H9 (cell line): ENCODE measurements around the gene ARHGAP15. TPM values are rescaled to one million over a fixed set of nuclear protein-coding genes. Genes with fewer than 3 reads are reported as not detected.

Experiments used
- DNase-seq: peaks from one replicate; pipeline ENCODE4 v3.0.0-alpha.2; 2017
- H2AFZ ChIP-seq: one replicate; pipeline ENCODE4 v1.6.1; 2013; ENCODE audit warnings: mild to moderate bottlenecking, low read length, control low read depth, moderate library complexity
- H2AK5ac ChIP-seq: 2 replicates; pipeline ENCODE4 v1.6.1; 2013; ENCODE audit warnings: low read length, control low read depth, mixed read lengths; ENCODE audit not compliant: insufficient read length
- H2BK120ac ChIP-seq: one replicate; pipeline ENCODE4 v1.6.1; 2013; ENCODE audit warnings: low read depth, mild to moderate bottlenecking, low read length, control low read depth, inconsistent platforms; ENCODE audit not compliant: poor library complexity, severe bottlenecking
- H2BK12ac ChIP-seq: 2 replicates; pipeline ENCODE4 v1.6.1; 2013; ENCODE audit warnings: low read length, control low read depth, mixed read lengths, low read depth; ENCODE audit not compliant: insufficient read length
- H2BK15ac ChIP-seq: 2 replicates; pipeline ENCODE4 v1.6.1; 2013; ENCODE audit warnings: low read depth, low read length, control low read depth
- H2BK20ac ChIP-seq: one replicate; pipeline ENCODE4 v1.6.1; 2013; ENCODE audit warnings: low read depth, mild to moderate bottlenecking, low read length, control low read depth, inconsistent platforms; ENCODE audit not compliant: poor library complexity, severe bottlenecking
- H2BK5ac ChIP-seq: 2 replicates; pipeline ENCODE4 v1.6.1; 2013; ENCODE audit warnings: low read length, control low read depth, mixed read lengths; ENCODE audit not compliant: insufficient read length
- H3K14ac ChIP-seq: 2 replicates; pipeline ENCODE4 v1.6.1; 2013; ENCODE audit warnings: low read length, control low read depth; ENCODE audit not compliant: insufficient read depth
- H3K18ac ChIP-seq: 2 replicates; pipeline ENCODE4 v1.6.1; 2013; ENCODE audit warnings: low read depth, mild to moderate bottlenecking, mixed read lengths, low read length, control low read depth; ENCODE audit not compliant: insufficient read length
- H3K23ac ChIP-seq: 2 replicates; pipeline ENCODE4 v1.6.1; 2013; ENCODE audit warnings: low read length, control low read depth, mixed read lengths, low read depth; ENCODE audit not compliant: insufficient read length
- H3K23me2 ChIP-seq: 2 replicates; pipeline ENCODE4 v1.6.1; 2013; ENCODE audit warnings: low read depth, mild to moderate bottlenecking, mixed read lengths, low read length, control low read depth; ENCODE audit not compliant: insufficient read length, poor library complexity, severe bottlenecking
- H3K27ac ChIP-seq: 2 replicates; pipeline ENCODE4 v1.5.1; 2013; ENCODE audit warnings: low read length, control low read depth, mixed read lengths, low read depth; ENCODE audit not compliant: insufficient read length
- H3K27me3 ChIP-seq: 2 replicates; pipeline ENCODE4 v1.6.1; 2013; ENCODE audit warnings: low read length, control low read depth, inconsistent platforms; ENCODE audit not compliant: insufficient read depth
- H3K4ac ChIP-seq: 2 replicates; pipeline ENCODE4 v1.6.1; 2013; ENCODE audit warnings: low read depth, mild to moderate bottlenecking, control low read depth, inconsistent platforms, low read length, moderate library complexity
- H3K4me1 ChIP-seq: 2 replicates; pipeline ENCODE4 v1.6.1; 2013; ENCODE audit warnings: low read length, control low read depth, inconsistent platforms; ENCODE audit not compliant: insufficient read depth
- H3K4me2 ChIP-seq: 2 replicates; pipeline ENCODE4 v1.6.1; 2013; ENCODE audit warnings: low read length, control low read depth, mixed read lengths; ENCODE audit not compliant: insufficient read length, insufficient read depth
- H3K56ac ChIP-seq: 2 replicates; pipeline ENCODE4 v1.6.1; 2013; ENCODE audit warnings: low read depth, mild to moderate bottlenecking, mixed read lengths, low read length, control low read depth; ENCODE audit not compliant: insufficient read length
- H3K79me1 ChIP-seq: 2 replicates; pipeline ENCODE4 v1.6.1; 2013; ENCODE audit warnings: low read depth, mild to moderate bottlenecking, moderate library complexity, low read length, control low read depth, inconsistent platforms; ENCODE audit not compliant: insufficient read depth, poor library complexity, severe bottlenecking
- H3K79me2 ChIP-seq: 2 replicates; pipeline ENCODE4 v1.6.1; 2013; ENCODE audit warnings: low read length, control low read depth, inconsistent platforms; ENCODE audit not compliant: insufficient read depth
- H3K9ac ChIP-seq: 2 replicates; pipeline ENCODE4 v1.6.1; 2013; ENCODE audit warnings: low read length, control low read depth, mixed read lengths; ENCODE audit not compliant: insufficient read length; ENCODE audit errors: extremely low read depth
- H3K9me3 ChIP-seq: one replicate; pipeline ENCODE4 v1.6.1; 2013; ENCODE audit warnings: low read depth, low read length, inconsistent platforms; ENCODE audit not compliant: control insufficient read depth
- H3T11ph ChIP-seq: one replicate; pipeline ENCODE4 v1.6.1; 2013; ENCODE audit warnings: mild to moderate bottlenecking, low read length, control low read depth, inconsistent platforms
- H4K20me1 ChIP-seq: one replicate; pipeline ENCODE4 v1.6.1; 2013; ENCODE audit not compliant: control insufficient read depth, insufficient read length, insufficient read depth
- H4K5ac ChIP-seq: 2 replicates; pipeline ENCODE4 v1.6.1; 2013; ENCODE audit warnings: low read depth, mild to moderate bottlenecking, mixed read lengths, low read length, control low read depth; ENCODE audit not compliant: insufficient read length
- H4K8ac ChIP-seq: replicated peaks from 2 replicates; pipeline ENCODE4 v1.6.1; 2013; ENCODE audit warnings: low read length, control low read depth, mixed read lengths, low read depth; ENCODE audit not compliant: insufficient read length
- H4K91ac ChIP-seq: 2 replicates; pipeline ENCODE4 v1.6.1; 2013; ENCODE audit warnings: low read depth, mild to moderate bottlenecking, moderate library complexity, mixed read lengths, low read length, control low read depth; ENCODE audit not compliant: insufficient read length
- H3K27ac Mint-ChIP-seq, 3 experiments: 2 replicates in 2 of 3; 3 replicates in 1 of 3; pipeline ENCODE4 v1.8.0; 2020 to 2021; ENCODE audit warnings: mixed read lengths in 3 of 3, mild to moderate bottlenecking in 1 of 3, moderate library complexity in 1 of 3
- H3K27me3 Mint-ChIP-seq: 2 replicates; pipeline ENCODE4 v1.8.0; 2021; ENCODE audit warnings: low read depth, mild to moderate bottlenecking, moderate library complexity, mixed read lengths
- H3K36me3 Mint-ChIP-seq, 3 experiments: 2 replicates in 2 of 3; 3 replicates in 1 of 3; pipeline ENCODE4 v1.8.0; 2020 to 2021; ENCODE audit warnings: low read depth in 3 of 3, mixed read lengths in 3 of 3; ENCODE audit not compliant: insufficient read depth in 1 of 3
- H3K4me1 Mint-ChIP-seq, 2 experiments: 2 replicates each; pipeline ENCODE4 v1.8.0; 2020; ENCODE audit warnings: mixed read lengths in 2 of 2
- H3K4me3 Mint-ChIP-seq, 2 experiments: 2 replicates in 1 of 2; 3 replicates in 1 of 2; pipeline ENCODE4 v1.8.0; 2020 to 2021; ENCODE audit warnings: mild to moderate bottlenecking in 2 of 2, mixed read lengths in 2 of 2, moderate library complexity in 1 of 2
- H3K9me3 Mint-ChIP-seq, 2 experiments: 2 replicates in 1 of 2; 3 replicates in 1 of 2; pipeline ENCODE4 v1.8.0; 2020; ENCODE audit warnings: mild to moderate bottlenecking in 2 of 2, mixed read lengths in 2 of 2, moderate library complexity in 1 of 2
- WGBS: extraction: QIAGEN DNeasy Blood & Tissue Kit; methylation state at CpG from one replicate; pipeline ENCODE4 v1.1.7; 2013; ENCODE audit warnings: missing lambda C conversion rate, low lambda C conversion rate, mixed read lengths; ENCODE audit not compliant: insufficient read length; ENCODE audit errors: extremely low coverage; 5-methylcytosine and 5-hydroxymethylcytosine counted together
- total RNA-seq: library from RNA; stranded (reverse); gene quantifications from 2 replicates; pipeline ENCODE4 v1.2.1, GENCODE V29; 2021
- TF ChIP-seq, protein P1 (sequence below): fragments of 200-600 bp; sonication (generic); conservative IDR thresholded peaks from 3 replicates; pipeline ENCODE4 v1.8.0; 2021; ENCODE audit warnings: antibody characterized with exemption, mild to moderate bottlenecking

ARHGAP15 gene
- total RNA-seq, 1 experiment from 2014 or later: not detected

DNA sequence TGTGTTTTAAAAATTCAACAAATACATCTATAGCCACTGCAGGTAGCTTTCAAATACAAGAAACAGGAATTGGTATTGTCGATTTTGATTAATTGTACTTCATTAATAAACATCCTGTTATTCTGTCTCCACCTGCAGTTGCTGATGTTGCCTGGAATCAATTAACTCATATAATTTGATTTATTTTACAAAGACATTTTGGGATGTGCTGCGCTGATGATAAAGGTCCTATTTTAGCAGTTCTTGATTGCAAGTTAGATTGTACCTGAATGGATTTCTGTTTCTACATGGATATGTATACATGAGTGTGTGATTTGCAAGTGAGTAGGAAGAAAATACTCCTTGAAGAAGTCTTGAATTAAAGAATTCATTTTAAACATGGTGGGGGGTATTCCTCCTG lies 605.3 kb downstream of the ARHGAP15 start:
- H3K23me2 ChIP-seq: no peaks in the 10 kb centered on the region
- no CpG with 5 or more reads among the region's 2 CpGs for WGBS

More for the DNA sequence above, 605.3 kb downstream of the ARHGAP15 start:
- no peak overlapping the region for H4K91ac ChIP-seq
- Mint-ChIP-seq H3K9me3 (no peaks in the 10 kb centered on the region), H3K4me1 (peaks cover 1 to 8% of the 10 kb centered on the region in 2 experiments), H3K36me3 (no peaks in the 10 kb centered on the region), H3K4me3 (no peak overlapping the region), H3K27ac (no peak overlapping the region), H3K27me3 (no peaks in the 10 kb centered on the region)
- no peaks in the 10 kb centered on the region for H3K79me1 ChIP-seq
- H3K27me3 ChIP-seq: no peaks in the 10 kb centered on the region
- no peak overlapping the region for H2AFZ ChIP-seq
- H2BK20ac ChIP-seq: no peak overlapping the region
- DNase-seq: no peak
- H2AK5ac ChIP-seq: no peak overlapping the region
- H3K4me1 ChIP-seq: no peaks in the 10 kb centered on the region
- H2BK120ac ChIP-seq: no peak overlapping the region
- no peaks in the 10 kb centered on the region for H4K20me1 ChIP-seq
- no peak overlapping the region for H2BK12ac ChIP-seq
- H3K4me2 ChIP-seq: no peak overlapping the region
- H3K9me3 ChIP-seq: no peaks in the 10 kb centered on the region
- TF ChIP-seq, protein P1, sequence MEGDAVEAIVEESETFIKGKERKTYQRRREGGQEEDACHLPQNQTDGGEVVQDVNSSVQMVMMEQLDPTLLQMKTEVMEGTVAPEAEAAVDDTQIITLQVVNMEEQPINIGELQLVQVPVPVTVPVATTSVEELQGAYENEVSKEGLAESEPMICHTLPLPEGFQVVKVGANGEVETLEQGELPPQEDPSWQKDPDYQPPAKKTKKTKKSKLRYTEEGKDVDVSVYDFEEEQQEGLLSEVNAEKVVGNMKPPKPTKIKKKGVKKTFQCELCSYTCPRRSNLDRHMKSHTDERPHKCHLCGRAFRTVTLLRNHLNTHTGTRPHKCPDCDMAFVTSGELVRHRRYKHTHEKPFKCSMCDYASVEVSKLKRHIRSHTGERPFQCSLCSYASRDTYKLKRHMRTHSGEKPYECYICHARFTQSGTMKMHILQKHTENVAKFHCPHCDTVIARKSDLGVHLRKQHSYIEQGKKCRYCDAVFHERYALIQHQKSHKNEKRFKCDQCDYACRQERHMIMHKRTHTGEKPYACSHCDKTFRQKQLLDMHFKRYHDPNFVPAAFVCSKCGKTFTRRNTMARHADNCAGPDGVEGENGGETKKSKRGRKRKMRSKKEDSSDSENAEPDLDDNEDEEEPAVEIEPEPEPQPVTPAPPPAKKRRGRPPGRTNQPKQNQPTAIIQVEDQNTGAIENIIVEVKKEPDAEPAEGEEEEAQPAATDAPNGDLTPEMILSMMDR: no peak
- H3K18ac ChIP-seq: no peak overlapping the region
- no peak overlapping the region for H3K23ac ChIP-seq
- no peak overlapping the region for H4K5ac ChIP-seq
- H4K8ac ChIP-seq: no peak overlapping the region
- no peak overlapping the region for H3K14ac ChIP-seq
- no peak overlapping the region for H2BK15ac ChIP-seq
- H3K56ac ChIP-seq: no peak overlapping the region
- H3K9ac ChIP-seq: no peak overlapping the region
- H3T11ph ChIP-seq: no peak overlapping the region
- no peak overlapping the region for H2BK5ac ChIP-seq
- H3K27ac ChIP-seq: no peak overlapping the region
- H3K4ac ChIP-seq: no peak overlapping the region
- no peaks in the 10 kb centered on the region for H3K79me2 ChIP-seq
